Skeletal muscle cell (primary cell): ENCODE measurements around the gene SUMF1.
A peak's percentile ranks its signal among the peaks of the same experiment; 100 is the strongest.

ENCODE experiments used
- DNase-seq: peaks from one replicate; pipeline ENCODE4 v3.0.0-alpha.2; 2010; ENCODE audit warnings: low read depth
- H3K4me3 ChIP-seq: 2 replicates; pipeline ENCODE4 v1.5.1; 2011; ENCODE audit warnings: low read depth, mild to moderate bottlenecking, control low read depth, low read length, moderate library complexity

Gene SUMF1

GRCh38 chr3:4498446-4498845 lies 31.4 kb upstream of the SUMF1 start:
- no peak for DNase-seq
- H3K4me3 ChIP-seq = no peak overlapping the region

GRCh38 chr3:4497843-4498324 lies 30.8 kb upstream of the SUMF1 start:
- DNase-seq = no peak
- H3K4me3 ChIP-seq = no peak overlapping the region

- no peak for DNase-seq
- no peak overlapping the region for H3K4me3 ChIP-seq
Measured at GRCh38 chr3:4497005-4497692, 30.1 kb upstream of the SUMF1 start.

- no peak for DNase-seq
- H3K4me3 ChIP-seq = no peak overlapping the region
Measured at GRCh38 chr3:4496087-4496452, 29.0 kb upstream of the SUMF1 start.

- H3K4me3 ChIP-seq = no peak overlapping the region
- no peak for DNase-seq
Measured at GRCh38 chr3:4495294-4496086, 28.4 kb upstream of the SUMF1 start.

- peak overlapping the region; percentile 86 for H3K4me3 ChIP-seq
- no peak for DNase-seq
Measured at GRCh38 chr3:4494895-4495264, 27.8 kb upstream of the SUMF1 start.

- H3K4me3 ChIP-seq = peak overlapping the region; percentile 86
- DNase-seq = no peak
Measured at GRCh38 chr3:4493941-4494894, 27.1 kb upstream of the SUMF1 start.

GRCh38 chr3:4493014-4493940 lies 26.2 kb upstream of the SUMF1 start, which contains the start of gene ITPR1:
Gene ITPR1, plus strand, starts transcription at chr3:4493348. Its CDS starts 23,144 bp downstream, at chr3:4516492.
- H3K4me3 ChIP-seq = peak within 1 kb of the TSS; percentile 86
- peak; percentile 94 for DNase-seq

GRCh38 chr3:4492208-4493013 lies 25.3 kb upstream of the SUMF1 start:
- H3K4me3 ChIP-seq = peak overlapping the region; percentile 86
- DNase-seq = peak; percentile 25

GRCh38 chr3:4491855-4492207 lies 24.8 kb upstream of the SUMF1 start:
- no peak for DNase-seq
- H3K4me3 ChIP-seq = peak overlapping the region; percentile 86

GRCh38 chr3:4478261-4478660 lies 11.2 kb upstream of the SUMF1 start:
- no peak for DNase-seq
- H3K4me3 ChIP-seq = no peak overlapping the region

- DNase-seq = no peak
- H3K4me3 ChIP-seq = no peak overlapping the region
Measured at GRCh38 chr3:4476496-4476895, 9.4 kb upstream of the SUMF1 start.

- no peak overlapping the region for H3K4me3 ChIP-seq
- DNase-seq = no peak
Measured at GRCh38 chr3:4475804-4476203, 8.7 kb upstream of the SUMF1 start.

- peak; percentile 87 for DNase-seq
- no peak overlapping the region for H3K4me3 ChIP-seq
Measured at GRCh38 chr3:4474683-4475490, 7.8 kb upstream of the SUMF1 start.

GRCh38 chr3:4472766-4473165 lies 5.7 kb upstream of the SUMF1 start:
- no peak for DNase-seq

GRCh38 chr3:4472312-4472711 lies 5.2 kb upstream of the SUMF1 start:
- H3K4me3 ChIP-seq = no peak overlapping the region
- no peak for DNase-seq

More at GRCh38 chr3:4472766-4473165, 5.7 kb upstream of the SUMF1 start:
- H3K4me3 ChIP-seq = no peak overlapping the region

- no peak overlapping the region for H3K4me3 ChIP-seq
- DNase-seq = no peak
Measured at GRCh38 chr3:4471907-4472306, 4.8 kb upstream of the SUMF1 start.
